ENCODE data around the gene FAM114A1.
"Not testable (repeated sequence)": the region's sequence is repeated elsewhere in the genome, so short reads cannot be mapped to it uniquely, and the experiment has no call there.

Gene FAM114A1

DNA sequence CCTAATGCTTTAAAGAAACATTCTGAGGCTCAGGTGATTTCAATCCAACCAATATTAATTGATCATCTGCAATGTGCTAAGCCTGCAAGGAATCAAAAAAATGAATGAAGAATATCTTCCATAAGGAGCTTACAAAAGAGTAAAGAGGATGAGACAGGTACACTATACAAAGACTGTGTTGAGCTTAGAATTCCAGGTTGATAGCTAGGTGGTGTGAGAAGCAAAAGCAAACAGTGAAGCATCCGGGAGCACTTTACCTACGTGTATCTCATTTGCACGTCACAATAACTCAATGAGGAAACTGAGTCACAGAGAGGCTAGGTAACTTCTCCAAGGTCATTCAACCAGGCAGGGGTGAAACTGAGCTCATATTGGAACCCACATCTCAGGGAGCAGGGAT lies 37.1 kb downstream of the FAM114A1 start:
- no peak for DNase-seq

DNA sequence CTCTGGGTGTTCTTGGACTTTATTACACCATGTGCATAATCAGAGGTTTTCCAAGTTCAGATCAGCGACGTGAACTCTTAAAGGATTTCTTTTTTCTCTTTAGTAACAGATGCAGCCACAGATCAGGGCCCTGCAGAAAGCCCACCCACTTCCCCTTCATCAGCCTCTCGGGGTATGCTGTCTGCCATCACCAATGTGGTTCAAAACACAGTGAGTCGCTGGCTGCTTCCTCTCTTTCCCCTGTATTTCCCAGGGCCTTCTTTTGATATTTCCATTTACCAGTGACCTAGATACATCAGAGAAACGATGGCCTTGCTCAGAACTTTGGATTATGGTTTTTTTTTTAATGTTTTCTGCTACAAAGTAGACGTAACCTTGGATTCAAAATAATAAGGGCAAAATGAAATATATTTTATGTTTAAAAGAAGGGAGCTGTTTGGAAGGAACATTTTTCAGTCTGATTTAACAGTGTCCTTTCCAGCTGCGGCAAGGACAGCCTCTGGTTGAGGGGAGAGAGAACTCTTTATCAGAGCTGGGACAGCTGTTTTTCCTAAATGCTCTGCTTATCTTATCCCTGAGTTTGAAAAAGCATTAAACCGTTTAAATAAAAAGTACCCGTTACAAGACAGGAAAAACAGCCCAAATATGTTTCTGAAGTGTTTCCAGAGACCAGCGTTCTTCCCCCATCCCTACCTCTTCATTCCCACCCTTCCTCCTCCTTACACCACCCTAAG lies 38.2 kb downstream of the FAM114A1 start:
- DNase-seq: no peak

DNA sequence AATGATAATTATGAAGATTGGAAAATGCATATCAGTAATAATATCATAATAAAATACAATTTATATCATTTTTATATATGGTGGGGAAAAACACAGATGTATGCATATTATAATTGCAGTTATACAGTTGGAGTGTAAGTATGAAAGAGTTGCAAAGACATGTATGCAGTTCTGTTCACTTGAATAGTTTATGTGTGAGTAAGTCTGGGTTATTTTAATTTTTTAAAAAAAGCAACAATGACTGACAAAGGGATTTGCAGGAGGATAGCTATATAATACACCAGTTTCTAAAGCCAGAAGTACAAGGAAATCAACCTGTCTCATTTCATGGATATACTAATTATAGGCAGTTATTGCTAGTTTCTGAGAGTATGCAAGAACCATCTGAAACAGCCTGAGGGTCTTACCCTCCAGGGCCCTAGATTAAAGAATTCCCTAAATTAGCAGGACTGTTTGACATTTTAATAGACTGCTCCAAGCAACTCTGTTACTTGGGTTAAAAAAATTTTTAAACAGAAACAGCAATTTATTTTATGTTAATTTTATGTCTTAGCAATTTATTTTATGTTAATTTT lies 40.2 kb downstream of the FAM114A1 start:
- DNase-seq: no peak

DNA sequence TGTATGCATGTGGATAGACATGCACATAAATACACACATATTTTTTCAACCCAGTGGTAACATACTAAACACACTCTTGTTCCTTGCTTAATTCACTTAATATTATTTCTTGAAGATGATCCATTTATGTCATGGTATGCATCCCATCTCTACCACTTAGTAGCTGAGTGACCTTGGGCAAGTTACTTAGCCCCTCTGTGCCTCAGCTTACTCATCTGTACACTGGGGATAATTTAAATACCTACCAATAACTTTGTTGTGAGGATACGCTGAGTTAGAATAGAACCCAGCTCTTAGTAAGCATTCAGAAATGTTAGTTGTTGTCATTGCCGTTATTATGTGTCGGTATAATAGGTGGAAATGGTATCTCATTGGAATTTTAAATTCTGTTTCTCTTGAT lies 41.4 kb downstream of the FAM114A1 start:
- no peak for DNase-seq

DNA sequence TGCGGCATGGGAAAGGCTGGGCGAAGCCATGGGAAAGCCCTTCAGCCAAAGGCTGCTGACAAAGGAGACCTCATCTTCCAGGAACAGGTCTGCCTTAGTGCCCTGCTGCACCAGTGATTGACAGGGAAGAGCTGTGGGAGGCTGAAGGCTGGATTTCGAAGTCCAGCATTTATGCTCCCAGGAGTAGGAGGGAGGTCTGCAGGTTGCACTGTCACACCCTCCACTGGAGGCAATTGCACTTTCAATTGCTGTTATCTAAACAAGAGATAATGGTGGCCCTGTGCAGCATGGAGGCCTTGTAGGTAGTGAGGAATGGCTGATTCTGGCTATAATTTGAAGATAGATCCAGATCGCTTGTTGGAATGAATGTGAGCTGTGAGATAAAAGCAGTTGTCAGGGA lies 43.7 kb downstream of the FAM114A1 start:
- DNase-seq: no peak

DNA sequence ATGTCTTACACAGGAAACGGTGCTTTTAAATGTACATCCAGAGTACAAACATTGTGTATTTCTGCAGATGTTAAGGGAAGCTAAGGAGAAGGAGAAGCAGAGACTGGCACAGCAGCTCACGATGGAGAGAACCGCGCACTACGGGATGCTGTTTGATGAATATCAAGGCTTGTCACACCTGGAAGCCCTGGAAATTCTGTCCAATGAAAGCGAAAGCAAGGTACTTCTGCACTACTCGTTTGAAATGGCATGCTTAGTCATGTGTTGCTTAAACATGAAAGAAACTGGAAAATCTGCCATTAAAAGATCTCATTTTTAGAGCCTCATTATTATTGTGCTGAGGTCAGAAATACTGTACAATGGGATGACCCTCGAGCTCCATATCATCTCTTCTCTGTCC lies 47.2 kb downstream of the FAM114A1 start:
- DNase-seq: peak; percentile 27

DNA sequence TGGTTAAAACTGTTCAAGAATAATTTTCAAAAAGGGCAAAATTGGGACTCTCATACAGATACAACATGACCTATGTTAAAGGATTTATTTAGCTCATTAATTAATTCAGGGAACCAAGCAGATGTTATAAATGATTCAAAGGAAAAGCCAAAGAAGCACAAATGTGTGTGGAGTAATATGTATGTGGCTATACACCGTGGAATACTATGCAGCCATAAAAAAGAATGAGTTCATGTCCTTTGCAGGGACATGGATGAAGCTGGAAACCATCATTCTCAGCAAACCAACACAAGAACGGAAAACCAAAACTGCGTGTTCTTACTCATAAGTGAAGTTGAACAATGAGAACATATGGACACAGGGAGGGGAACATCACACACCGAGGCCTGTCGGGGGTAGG lies 48.7 kb downstream of the FAM114A1 start:
- DNase-seq: not testable (repeated sequence)

DNA sequence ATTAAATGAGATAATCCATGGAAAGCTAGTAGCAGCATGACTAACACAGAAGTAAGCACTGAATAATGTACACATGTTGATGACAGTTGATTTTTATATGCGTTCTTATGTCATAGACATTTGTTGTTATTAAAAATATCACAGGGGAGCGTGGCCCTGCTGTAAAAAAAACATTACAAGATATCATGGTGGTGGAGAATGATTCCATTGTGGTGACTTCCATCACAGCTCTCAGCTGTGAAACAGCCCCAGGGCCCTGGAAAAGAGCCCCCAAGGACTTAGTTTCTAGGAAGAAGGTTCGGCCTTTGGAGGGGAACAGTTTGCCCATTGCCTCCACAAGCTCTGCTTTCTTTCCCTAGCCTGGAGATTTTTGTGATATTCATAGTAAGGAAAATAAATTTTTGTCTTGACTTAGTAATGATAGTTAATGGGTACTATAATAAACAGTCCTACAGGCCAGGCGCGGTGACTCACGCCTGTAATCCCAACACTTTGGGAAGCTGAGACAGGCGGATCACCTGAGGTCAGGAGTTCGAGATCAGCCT lies 49.9 kb downstream of the FAM114A1 start:
- no peak for DNase-seq

DNA sequence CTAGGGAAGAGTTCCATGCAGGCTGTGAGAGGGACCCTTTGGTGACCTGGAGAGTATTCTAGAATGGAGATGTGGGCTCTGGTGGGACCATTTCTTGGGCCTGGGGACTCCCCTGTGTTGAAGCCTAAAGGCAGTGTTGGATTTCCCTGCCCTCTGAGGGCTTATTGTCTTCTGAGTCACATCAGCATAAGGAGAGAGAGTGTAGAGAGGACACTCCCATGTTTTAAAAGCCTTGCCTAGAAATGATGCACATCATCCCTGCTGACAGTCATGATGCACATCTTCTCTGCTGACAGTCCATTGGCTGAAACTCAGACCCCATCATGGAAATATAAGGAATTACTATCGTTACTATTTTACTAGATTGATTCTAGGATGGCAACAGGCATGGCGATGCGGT lies 51.9 kb downstream of the FAM114A1 start:
- no peak for DNase-seq

DNA sequence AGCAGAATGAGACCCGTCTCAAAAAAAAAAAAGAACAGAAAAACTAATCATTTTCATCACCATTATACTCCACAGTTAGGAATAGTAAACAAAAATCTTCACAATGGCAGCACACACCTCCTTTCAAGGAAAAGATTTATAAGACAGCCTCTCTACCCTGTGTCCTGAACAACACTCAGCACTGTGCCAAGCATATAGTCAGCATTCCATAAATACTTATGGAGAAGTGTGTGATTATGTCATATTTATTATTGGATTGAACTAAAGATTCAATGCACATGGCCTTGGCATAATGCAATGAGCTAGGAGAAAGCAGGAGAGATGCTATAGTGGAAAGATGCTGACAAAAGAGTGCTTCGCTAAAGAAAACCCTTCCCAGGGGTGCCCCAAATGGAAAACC lies 52.6 kb downstream of the FAM114A1 start:
- no peak for DNase-seq

DNA sequence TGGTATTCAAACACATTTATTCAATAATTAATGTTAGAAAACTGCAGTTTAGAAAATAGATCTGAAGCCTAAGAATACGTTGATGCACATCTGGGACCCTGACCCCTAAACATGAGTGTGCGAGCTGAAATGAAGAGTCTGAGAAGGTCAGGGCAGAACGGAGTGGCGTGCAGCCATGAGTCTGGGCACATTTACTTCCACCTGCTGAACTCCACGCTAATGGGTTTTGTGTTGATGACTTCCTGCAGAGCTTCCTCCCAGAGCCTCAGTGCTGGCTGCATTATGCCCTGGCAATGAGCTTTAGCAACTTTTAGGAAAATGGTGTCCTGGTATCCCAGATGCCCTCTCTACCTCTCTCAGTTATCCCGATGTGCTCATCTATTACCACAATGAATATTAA lies 53.1 kb downstream of the FAM114A1 start:
- no peak for DNase-seq

DNA sequence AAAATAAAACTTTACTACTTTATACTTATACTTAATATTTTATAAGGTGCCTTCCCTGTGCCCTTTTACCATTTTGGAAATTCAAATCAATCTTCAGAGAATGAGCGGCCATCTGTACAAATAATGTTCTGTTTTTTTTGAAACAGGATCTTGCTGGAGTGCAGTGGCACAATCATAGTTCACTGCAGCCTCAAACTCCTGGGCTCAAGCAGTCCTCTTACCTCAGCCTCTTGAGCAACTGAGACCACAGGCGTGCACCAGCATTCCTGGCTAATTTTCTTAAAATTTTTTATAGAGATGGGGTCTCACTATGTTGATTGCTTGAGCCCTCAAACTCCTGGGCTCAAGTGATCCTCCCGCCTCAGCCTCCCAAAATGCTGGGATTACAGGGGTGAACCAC lies 53.5 kb downstream of the FAM114A1 start:
- no peak for DNase-seq

DNA sequence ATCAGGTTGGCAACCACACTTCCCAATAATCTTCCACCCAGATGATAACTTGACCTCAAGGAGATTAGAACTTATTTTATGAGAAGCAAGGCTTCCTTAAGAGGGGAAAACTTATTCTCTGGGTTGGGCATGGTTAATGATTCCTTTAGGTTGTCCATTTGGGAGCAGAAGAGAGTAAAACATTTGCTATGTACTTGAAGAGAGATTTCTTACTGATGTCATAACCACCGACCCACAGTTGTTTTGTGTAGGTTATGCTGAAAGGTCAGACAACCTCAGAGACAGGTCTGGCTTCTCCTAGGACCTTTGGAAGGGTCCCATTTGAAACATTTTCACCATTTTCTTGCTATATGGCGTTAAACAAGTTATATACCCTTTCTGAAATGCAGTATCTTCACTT lies 56.1 kb downstream of the FAM114A1 start:
- DNase-seq: no peak

DNA sequence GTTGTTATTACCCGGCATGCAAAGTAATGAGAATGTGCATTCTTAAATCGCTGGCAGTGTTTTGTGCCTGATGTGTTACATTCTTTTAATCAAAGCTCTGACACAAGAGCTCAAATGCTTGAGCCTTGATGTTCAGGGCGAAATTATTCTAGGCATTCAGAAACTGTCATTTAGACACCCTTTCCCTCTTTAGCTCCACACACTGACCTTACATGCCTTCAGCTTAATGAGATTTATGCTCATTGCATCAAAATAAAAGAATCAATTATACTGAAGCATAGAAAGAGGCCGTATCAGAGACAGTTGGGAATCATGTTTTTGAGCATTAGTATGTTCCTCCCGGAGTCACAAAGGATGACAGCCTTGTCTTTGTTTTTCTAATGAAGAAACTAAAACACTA lies 56.7 kb downstream of the FAM114A1 start:
- no peak for DNase-seq

DNA sequence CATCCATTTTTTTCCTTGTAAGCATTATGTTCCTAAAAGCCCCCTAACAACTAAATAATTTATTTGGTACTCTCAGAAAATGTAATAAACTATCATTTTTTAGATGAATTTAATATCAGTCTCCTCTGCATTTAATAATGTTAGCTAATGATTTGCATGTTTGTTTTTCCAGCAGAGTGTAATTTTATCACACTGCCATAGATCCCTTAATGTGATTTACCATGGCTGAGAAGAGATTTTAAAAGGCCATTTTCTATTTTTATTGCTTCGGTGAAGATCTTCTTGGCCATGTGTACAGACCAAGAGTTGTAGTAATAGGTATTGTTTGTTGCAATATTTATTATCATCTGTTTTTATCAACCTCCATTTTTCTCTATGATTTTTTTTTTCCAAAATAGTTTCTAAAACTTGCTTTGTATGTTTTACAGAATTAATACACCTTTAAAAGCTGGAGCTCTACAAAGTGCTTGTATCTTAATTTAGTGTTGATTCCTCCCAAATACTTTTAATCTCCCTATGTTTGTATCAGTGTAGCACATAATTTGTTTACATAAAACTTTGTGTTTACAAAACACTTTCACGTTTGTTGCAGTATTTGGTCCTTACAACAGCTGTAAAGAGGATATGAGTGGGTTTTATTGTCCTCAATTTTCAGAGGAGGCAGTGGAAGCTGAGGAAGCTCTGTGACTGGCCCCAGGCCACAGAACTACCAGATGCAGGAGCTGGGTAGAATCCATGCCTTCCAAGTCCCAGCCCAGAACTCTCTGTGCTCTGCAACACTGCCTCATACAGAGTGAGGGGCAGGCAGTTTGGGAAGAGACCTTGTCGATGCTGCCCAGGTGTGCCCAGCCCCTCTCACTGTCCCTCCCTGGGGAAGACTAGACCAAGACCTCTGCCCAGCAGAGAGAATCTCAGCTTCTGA lies 58.1 kb downstream of the FAM114A1 start:
- no peak for DNase-seq

DNA sequence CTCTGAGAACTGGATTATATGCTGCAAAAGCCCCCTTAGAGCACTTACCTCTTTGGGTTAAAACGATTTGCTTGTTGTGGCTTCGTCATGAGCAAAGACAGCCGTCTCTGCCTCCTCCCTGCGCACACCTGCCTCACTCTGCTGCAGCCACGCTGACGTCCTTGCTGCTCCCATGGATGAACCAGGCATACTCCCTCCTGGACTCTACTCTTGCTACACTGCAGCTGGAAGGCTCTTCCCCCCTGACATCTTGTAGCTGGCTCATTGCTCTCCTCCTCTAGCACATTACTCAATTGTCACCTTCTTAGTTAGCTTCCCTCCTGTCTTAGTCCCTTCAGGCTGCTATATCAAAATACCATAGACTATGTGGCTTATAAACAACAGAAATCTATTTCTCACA lies 59.3 kb downstream of the FAM114A1 start:
- no peak for DNase-seq

DNA sequence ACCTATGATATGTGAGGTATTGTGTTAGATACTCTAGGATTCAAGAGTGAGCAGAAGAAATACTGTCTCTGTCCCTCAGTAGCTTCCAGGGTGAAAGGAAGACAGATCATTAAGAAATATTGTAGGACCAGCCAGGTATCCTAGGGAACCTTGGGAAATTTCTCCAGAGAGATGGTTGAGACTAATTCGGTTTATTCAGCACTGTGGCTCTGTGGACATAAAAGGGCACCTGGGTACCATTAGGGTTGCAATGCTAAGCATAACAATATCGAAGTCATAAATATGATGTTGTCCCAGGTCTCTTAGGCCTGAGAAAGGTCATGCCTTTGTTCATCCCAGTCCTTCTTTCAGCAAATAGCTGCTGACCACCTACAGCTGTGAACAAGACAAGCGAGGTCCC lies 61.0 kb downstream of the FAM114A1 start:
- no peak for DNase-seq

DNA sequence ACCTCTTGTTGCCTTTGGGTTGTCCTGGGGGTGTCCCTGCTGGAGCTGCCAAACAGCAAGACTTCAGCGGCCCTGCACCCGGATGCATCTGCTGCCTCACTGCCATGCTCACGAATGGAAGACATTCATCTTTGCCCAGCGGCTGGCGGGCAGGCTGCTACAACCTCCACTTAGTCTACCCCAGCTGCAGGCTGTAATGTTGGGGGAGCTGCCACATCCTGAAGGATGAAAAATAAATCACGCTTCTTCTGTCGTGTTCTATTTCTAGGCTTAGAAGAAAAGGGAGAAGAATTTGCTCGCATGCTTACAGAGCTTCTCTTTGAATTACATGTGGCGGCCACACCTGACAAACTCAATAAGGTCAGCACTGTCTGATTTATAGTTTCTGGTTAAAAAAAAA lies 61.4 kb downstream of the FAM114A1 start:
- no peak for DNase-seq

DNA sequence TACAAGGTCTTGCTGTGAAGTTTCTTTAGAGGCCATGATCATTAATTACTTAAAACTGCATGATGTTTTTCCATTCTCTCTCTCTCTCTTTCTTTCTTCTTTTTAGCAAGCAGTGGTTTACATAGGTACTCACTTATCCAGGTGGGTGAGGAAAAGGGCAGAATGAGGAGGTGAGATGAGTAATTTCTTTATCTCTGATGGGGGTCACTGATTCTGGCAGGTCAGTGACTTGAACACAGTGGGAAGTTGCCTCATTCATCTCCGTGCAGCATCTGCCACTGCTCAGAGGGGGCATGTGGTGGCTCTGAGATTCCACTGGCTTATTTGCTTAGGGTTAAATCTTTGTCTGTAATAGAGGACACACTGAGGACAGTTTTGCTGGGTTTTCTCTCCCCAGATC lies 62.6 kb downstream of the FAM114A1 start:
- peak; percentile 5 for DNase-seq

DNA sequence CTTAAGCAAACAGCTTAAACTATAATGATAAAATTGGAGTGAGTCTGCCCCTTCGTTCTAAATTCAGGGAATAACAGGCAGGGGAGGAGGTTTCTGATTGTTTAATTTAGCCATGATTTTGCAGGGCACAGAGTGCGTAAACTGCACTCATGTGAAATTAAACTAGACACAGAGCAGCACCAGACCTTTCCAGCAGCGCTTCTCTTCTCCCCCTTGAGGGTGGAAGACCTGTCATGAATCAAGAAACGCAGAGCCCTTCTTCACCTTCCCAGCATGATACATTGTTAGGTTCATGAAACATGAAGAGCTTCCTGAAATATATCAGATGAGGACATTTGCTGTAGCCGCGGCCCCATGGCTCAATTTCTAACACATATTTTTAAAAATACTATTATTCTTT lies 63.1 kb downstream of the FAM114A1 start:
- no peak for DNase-seq

DNA sequence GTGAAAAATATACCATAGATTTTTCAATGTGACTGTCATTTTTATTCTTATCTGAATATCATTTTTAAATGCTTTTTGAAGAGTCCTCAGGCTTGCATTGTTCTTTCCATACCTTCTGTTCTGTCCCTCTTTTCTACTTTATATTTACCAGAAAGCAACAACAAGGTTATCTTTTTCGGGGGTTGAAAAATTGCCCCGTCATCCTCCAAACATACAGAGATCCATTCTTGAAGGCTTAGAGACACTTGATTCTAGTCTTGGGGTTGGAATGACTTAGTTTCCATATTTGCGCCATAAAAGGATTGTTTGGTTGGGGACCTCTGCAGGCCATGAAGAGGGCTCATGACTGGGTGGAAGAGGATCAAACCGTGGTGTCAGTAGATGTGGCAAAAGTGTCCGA lies 63.5 kb downstream of the FAM114A1 start:
- no peak for DNase-seq

DNA sequence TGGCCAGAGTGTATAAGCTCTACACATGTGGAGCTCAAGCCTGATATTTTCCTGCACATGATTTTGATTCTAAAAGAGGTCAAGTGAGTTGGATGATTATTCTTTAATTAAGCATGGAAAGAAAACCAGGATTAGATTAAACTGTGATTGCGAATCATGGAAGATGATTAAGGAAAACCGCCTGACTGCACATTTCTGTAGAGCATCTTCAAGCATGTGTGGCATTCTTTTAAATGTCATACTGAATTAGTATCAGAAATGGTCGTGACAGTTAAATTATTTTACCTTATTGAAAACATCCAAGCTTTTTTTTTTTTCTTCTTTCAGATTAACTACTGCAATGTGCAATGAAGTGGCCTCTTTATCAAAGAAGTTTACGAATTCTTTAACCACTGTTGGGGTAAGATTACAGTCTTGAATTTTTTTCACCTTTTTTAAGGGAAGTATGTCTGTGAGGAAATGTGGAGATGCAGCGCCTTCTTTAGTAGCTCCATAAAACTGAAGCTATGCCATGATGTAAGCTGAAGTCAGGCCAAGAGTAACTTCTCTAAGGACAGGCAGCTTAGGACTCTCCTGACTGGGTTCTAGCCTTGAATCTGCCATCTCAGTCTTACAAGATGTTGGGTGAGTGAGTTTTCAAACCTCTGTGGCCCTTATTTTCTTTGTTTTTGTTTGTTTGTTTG lies 67.9 kb downstream of the FAM114A1 start:
- no peak for DNase-seq

DNA sequence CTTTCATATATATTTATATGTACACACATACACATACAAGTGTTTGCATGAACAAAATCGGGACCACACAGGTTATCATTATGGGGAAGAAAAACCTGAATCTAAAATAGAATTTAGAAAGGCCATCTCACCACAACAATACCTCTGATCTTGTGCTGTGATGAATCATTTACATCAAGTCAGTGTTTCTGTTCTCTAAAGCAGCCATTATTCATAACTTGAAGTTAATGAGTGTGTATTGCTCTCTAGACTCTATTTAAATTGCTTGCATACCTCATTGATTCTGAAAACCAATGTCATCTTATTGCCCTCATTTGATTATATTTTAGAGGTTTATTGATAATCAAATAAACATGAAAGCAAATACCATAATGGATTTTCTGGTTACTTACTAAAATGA lies 71.6 kb downstream of the FAM114A1 start:
- no peak for DNase-seq

Data from activated CD4-positive, alpha-beta T cell treated with anti-CD3 and anti-CD28 coated beads, Interleukin-2, Interleukin-6, amounts not matched to agents 100 ng/mL and 50 ng/mL, durations not matched to agents 16 hours and 8 hours (primary cell).